Activated naive CD4-positive, alpha-beta T cell treated with anti-CD3 and anti-CD28 coated beads, Interleukin-2, amount 50 U/mL, for 72 hours (primary cell): ENCODE data around the gene ZEB1. TPM values are rescaled to one million over a fixed set of nuclear protein-coding genes. Genes with fewer than 3 reads are reported as not detected.

Experiments
- ATAC-seq, 2 donors: fragments of 150-1000 bp; cut with Tn5 transposase; 2 replicates each; pipeline ENCODE4 v1.10.0; 2021; ENCODE audit warnings: mild to moderate bottlenecking in 2 of 2, moderate library complexity in 2 of 2
- DNase-seq, 2 donors: peaks; one replicate each; pipeline ENCODE4 v3.0.0; 2021 to 2022; ENCODE audit warnings: low spot score in 2 of 2
- H3K27ac Mint-ChIP-seq, 2 donors: one replicate each; pipeline ENCODE4 v1.8.0; 2022; ENCODE audit warnings: mild to moderate bottlenecking in 2 of 2, mixed read lengths in 2 of 2
- H3K36me3 Mint-ChIP-seq, 2 donors: one replicate each; pipeline ENCODE4 v1.8.0; 2022; ENCODE audit warnings: mixed read lengths in 2 of 2
- H3K9me3 Mint-ChIP-seq, 2 donors: one replicate each; pipeline ENCODE4 v1.8.0; 2022; ENCODE audit warnings: mixed read lengths in 2 of 2
- total RNA-seq, 2 donors: library from RNA; stranded (reverse); gene quantifications; one replicate each; pipeline ENCODE4 v1.2.3, GENCODE V29; 2022

The ZEB1 gene
- total RNA-seq, result 10 to 100 TPM; 44.4 to 56.8 TPM

- peaks cover 6 to 7% of the 10 kb centered on the region in 2 donors for H3K36me3 Mint-ChIP-seq
- ATAC-seq (peak; percentile 44 to 72), DNase-seq (peak in 1 of 2 donors; percentile 83)
- H3K27ac Mint-ChIP-seq, result peak within 1 kb of the TSS; percentile 97 to 100
- H3K9me3 Mint-ChIP-seq, result no peaks in the 10 kb centered on the region
Observed at GRCh38 chr10:31318854-31319601, at the start of gene ZEB1. Gene ZEB1 (plus strand): TSS chr10:31319216. CDS start chr10:31319235, 19 bp downstream.

GRCh38 chr10:31270954-31271353 lies 48.1 kb upstream of the ZEB1 start:
- DNase-seq (no peak), ATAC-seq (no peak)
- H3K27ac Mint-ChIP-seq, result no peak overlapping the region
- H3K36me3 Mint-ChIP-seq, result peaks cover 6 to 9% of the 10 kb centered on the region in 2 donors
- peaks cover 5% of the 10 kb centered on the region in 2 donors for H3K9me3 Mint-ChIP-seq

GRCh38 chr10:31272841-31273240 lies 46.2 kb upstream of the ZEB1 start:
- ATAC-seq (no peak), DNase-seq (no peak)
- peaks cover 6 to 9% of the 10 kb centered on the region in 2 donors for H3K36me3 Mint-ChIP-seq
- no peak overlapping the region for H3K27ac Mint-ChIP-seq
- peaks cover 5% of the 10 kb centered on the region in 2 donors for H3K9me3 Mint-ChIP-seq

GRCh38 chr10:31273789-31274188 lies 45.2 kb upstream of the ZEB1 start:
- peaks cover 5% of the 10 kb centered on the region in 2 donors for H3K9me3 Mint-ChIP-seq
- no peak overlapping the region for H3K27ac Mint-ChIP-seq
- no peak for ATAC-seq
- DNase-seq, result no peak
- H3K36me3 Mint-ChIP-seq, result peaks cover 6 to 9% of the 10 kb centered on the region in 2 donors

DNA sequence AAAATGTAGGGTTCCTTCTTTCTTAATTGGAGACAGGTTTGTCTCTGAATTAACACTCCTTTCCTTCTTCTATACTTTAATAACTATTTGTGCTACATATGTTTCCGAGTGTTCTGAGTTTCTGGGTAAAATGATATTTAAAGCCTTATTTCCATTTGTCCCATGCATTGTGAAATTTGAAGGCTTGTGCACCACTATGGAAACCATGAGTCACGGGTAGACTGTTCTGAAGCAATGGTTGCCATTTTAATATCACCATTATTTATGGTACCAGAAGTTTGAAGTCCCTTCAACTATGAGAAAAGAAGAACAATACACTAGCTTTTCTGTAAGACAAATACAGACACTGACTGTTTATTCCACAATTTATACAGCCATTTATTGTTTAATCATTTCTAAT lies 44.7 kb upstream of the ZEB1 start:
- Mint-ChIP-seq H3K36me3 (peaks cover 6 to 9% of the 10 kb centered on the region in 2 donors), H3K27ac (no peak overlapping the region)
- no peak for ATAC-seq

DNA sequence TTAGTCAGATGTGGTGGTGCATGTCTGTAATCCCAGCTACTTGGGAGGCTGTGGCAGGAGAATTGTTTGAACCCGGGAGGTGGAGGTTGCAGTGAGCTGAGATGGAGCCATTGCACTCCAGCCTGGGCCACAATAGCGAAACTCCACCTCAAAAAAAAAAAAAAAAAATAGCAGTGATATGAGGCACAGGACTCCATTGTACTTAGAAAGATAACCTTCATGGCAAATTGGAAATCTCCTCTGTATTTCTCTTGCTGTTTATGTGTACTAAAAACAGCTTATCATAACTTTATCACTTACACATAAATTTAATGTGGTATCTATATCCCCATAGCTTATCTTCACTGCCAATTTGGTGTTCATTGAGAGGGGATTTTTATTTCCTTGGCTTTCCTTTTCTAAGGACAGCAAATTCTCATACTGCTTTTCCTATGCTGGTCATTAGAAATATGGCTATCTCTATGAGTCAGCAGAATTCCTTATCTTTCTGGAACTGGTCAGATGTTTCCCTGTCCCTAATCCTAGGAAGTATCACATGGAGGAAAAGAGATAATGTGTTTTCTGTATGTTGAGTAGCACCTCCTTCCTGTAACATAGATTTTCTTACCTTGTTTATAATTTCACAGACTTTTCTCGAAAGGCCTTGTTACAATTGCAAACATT lies 40.6 kb upstream of the ZEB1 start:
- DNase-seq, result no peak
- Mint-ChIP-seq H3K27ac (no peak overlapping the region), H3K36me3 (peaks cover 0 to 8% of the 10 kb centered on the region in 2 donors), H3K9me3 (peaks cover 3 to 14% of the 10 kb centered on the region in 2 donors)
- ATAC-seq, result no peak

More for the DNA sequence above, 44.7 kb upstream of the ZEB1 start:
- H3K9me3 Mint-ChIP-seq, result peaks cover 5% of the 10 kb centered on the region in 2 donors
- DNase-seq, result no peak

DNA sequence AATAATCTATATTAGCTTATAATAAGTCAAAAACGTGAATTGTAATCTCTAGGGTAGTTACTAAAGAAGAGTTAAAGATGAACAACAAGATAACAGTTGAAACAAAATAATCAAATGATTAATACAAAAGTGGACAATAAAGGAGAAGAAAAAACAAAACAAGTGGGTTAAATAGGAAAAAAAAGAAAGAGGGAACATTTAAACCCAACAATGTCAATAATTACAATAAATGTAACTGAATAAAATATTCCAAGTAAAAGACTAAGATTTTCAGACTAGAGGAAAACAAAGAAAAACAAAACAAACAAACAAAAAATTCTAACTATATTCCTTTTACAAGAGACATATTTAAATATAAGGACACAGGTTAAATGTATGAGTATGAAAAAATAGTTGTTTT lies 38.0 kb upstream of the ZEB1 start:
- peaks cover 0 to 8% of the 10 kb centered on the region in 2 donors for H3K36me3 Mint-ChIP-seq
- DNase-seq (no peak), ATAC-seq (no peak)
- H3K27ac Mint-ChIP-seq, result no peak overlapping the region
- peaks cover 3 to 14% of the 10 kb centered on the region in 2 donors for H3K9me3 Mint-ChIP-seq

DNA sequence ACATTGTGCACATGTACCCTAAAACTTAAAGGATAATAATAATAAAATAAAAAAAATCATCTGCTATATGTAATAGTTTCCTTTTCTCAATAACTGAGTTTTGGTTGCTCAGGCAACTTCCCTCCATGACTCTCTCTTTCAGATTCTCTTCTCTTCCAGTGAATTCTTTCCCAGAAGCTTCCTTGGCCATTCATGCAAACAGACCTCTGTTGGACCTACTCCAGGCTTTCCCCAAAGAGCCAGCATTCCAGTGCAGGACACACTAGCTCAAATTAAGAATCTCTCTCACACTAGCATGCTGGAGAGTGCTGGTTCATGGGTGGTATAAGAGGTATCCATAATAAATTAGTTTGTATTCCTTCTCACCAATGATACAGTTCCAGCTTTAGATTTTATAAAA lies 31.0 kb upstream of the ZEB1 start:
- H3K36me3 Mint-ChIP-seq, result no peaks in the 10 kb centered on the region
- ATAC-seq (no peak), DNase-seq (no peak)
- H3K9me3 Mint-ChIP-seq, result no peaks in the 10 kb centered on the region
- no peak overlapping the region for H3K27ac Mint-ChIP-seq

DNA sequence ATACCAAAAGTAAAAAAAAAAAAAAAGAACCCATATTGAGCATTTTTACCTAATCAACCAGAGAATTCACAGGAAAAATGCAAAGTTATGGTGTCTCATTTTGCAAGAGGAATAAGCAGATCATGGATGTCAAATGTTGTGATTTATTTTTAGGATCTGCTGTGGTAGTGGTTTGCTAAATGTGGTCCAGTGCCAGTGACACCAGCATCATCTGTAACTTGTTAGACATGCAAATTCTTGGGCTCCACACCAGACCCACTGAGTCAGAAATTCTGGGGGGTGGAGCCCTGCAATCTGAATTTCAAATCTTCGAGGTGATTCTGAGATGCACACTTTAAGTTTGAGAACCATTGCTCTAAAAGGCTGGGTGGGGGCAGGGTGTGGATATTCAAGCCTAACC lies 30.1 kb upstream of the ZEB1 start:
- ATAC-seq (no peak), DNase-seq (no peak)
- Mint-ChIP-seq H3K36me3 (no peaks in the 10 kb centered on the region), H3K27ac (no peak overlapping the region), H3K9me3 (no peaks in the 10 kb centered on the region)

DNA sequence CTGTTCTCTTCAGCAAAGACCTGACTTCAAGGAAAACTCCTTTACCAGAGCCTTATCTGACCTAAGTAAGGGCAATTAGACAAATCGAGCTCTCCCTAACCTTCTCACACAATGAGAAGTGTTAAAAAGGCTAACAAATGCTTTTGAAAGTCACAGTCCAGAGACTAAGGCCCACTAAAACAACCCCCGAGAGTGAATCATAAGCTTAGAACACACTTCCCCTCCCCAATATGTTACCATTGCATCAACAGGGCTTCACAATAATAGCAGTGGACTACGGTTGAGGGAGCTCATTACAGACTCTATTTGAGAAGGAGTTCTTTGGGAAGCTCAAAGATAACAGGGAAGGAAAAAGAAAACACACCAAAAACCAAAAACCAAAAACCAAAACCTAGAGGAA lies 28.6 kb upstream of the ZEB1 start:
- H3K36me3 Mint-ChIP-seq, result no peaks in the 10 kb centered on the region
- ATAC-seq (no peak), DNase-seq (no peak)
- no peaks in the 10 kb centered on the region for H3K9me3 Mint-ChIP-seq
- H3K27ac Mint-ChIP-seq, result no peak overlapping the region

DNA sequence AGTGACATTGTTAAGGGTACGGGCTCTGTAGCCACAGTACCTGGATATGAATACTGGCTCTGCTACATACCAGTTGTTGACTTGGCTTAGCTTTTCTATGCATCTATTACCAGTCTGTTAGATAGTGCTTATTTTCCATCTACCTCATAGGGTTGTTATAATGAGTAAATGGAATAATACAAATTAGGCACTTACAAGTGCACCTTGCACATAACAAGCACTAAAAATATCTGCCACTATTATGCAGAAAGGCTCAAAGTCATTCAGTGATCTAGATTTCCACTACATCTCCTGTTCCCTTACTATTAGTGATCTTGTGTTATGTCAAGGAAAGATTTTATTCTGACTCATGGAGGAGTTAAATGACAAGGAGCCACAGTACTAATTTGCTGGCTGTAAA lies 27.9 kb upstream of the ZEB1 start:
- Mint-ChIP-seq H3K36me3 (no peaks in the 10 kb centered on the region), H3K27ac (no peak overlapping the region), H3K9me3 (no peaks in the 10 kb centered on the region)
- ATAC-seq (peak in 1 of 2 donors; percentile 69), DNase-seq (no peak)

GRCh38 chr10:31294558-31294957 lies 24.5 kb upstream of the ZEB1 start:
- DNase-seq, result no peak
- ATAC-seq, result no peak
- Mint-ChIP-seq H3K36me3 (no peaks in the 10 kb centered on the region), H3K27ac (no peak overlapping the region), H3K9me3 (no peaks in the 10 kb centered on the region)

- peak overlapping the region in 1 of 2 donors; percentile 22 for H3K27ac Mint-ChIP-seq
- no peak for ATAC-seq
- no peaks in the 10 kb centered on the region for H3K9me3 Mint-ChIP-seq
- DNase-seq, result no peak
- H3K36me3 Mint-ChIP-seq, result no peaks in the 10 kb centered on the region
Observed at GRCh38 chr10:31296754-31297153, 22.3 kb upstream of the ZEB1 start.

DNA sequence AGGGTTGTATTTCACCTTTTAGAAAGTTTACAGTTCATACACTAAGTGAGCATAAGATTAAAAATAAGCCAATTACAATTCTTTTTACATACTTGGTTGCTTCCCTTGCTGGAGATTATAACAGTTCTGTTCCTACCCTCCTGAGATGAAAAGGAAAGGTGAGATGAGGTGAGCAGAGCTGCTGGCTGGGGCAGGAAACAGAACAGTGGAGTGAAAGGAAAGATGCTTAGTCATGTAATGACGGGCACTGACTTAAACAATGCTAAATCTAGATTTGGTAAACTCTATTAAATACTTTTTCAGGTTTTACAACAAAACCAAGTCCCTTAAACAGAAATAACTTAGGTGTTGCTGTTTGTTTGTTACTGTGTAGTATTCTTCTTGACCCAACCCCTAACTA lies 19.9 kb upstream of the ZEB1 start:
- Mint-ChIP-seq H3K9me3 (no peaks in the 10 kb centered on the region), H3K36me3 (peaks cover 0 to 6% of the 10 kb centered on the region in 2 donors), H3K27ac (no peak overlapping the region)
- peak in 1 of 2 donors; percentile 49 for ATAC-seq
- no peak for DNase-seq

DNA sequence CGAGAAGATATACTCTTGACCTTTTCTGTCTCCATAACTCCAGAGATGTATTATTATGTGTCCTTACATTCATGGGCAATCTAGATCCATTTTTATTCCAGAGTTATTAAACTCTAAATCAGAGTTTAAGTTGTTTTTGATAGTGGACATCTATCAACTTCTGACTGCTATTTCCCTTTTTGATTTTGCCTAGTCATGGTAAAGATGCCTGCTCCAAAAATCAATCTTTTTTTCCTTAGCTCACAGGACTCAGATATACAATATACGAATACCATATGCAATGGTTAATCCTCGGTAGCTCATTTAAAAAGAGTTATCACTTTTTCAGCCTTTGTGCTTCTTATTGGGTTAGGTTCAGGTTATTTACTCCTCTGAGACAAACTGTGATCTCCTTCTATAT lies 15.8 kb upstream of the ZEB1 start:
- ATAC-seq (no peak), DNase-seq (no peak)
- Mint-ChIP-seq H3K27ac (no peak overlapping the region), H3K9me3 (no peaks in the 10 kb centered on the region), H3K36me3 (peaks cover 0 to 6% of the 10 kb centered on the region in 2 donors)

- H3K36me3 Mint-ChIP-seq, result peaks cover 0 to 6% of the 10 kb centered on the region in 2 donors
- ATAC-seq, result no peak
- no peak for DNase-seq
- H3K27ac Mint-ChIP-seq, result no peak overlapping the region
- H3K9me3 Mint-ChIP-seq, result no peaks in the 10 kb centered on the region
Observed at GRCh38 chr10:31304291-31304970, 14.6 kb upstream of the ZEB1 start.

GRCh38 chr10:31313396-31313795 lies 5.6 kb upstream of the ZEB1 start:
- ATAC-seq (no peak), DNase-seq (no peak)
- Mint-ChIP-seq H3K36me3 (no peaks in the 10 kb centered on the region), H3K9me3 (no peaks in the 10 kb centered on the region), H3K27ac (no peak overlapping the region)
